IPS DF 4.7 (cell line): Measurements from ENCODE around the gene DHX8.
A peak's percentile ranks its signal among the peaks of the same experiment; 100 is the strongest.
"Not testable (repeated sequence)": the region's sequence is repeated elsewhere in the genome, so short reads cannot be mapped to it uniquely, and the experiment has no call there.

Experiments used
- DNase-seq: peaks from one replicate; pipeline ENCODE4 v3.0.0-alpha.2; 2013; ENCODE audit warnings: low spot score; ENCODE audit errors: extremely low read depth

Gene DHX8

GRCh38 chr17:43483674-43484551 is at the start of gene DHX8:
DHX8 (plus strand) TSS chr17:43483975; CDS start chr17:43484038, 63 bp downstream.
- peak; percentile 92 for DNase-seq

- no peak for DNase-seq
These were observed 48.9 kb upstream of the DHX8 start for GRCh38 chr17:43434902-43435319.

GRCh38 chr17:43437756-43438155 is 46.0 kb upstream of the DHX8 start:
- DNase-seq: no peak

GRCh38 chr17:43438626-43439025 is 45.1 kb upstream of the DHX8 start:
- DNase-seq: no peak

- DNase-seq: no peak
These were observed 44.7 kb upstream of the DHX8 start for GRCh38 chr17:43439041-43439440.

GRCh38 chr17:43442711-43443110 is 41.1 kb upstream of the DHX8 start:
- DNase-seq: no peak

- DNase-seq: no peak
These were observed 40.4 kb upstream of the DHX8 start for GRCh38 chr17:43443381-43443780.

GRCh38 chr17:43444223-43445008 is 39.4 kb upstream of the DHX8 start:
- no peak for DNase-seq

GRCh38 chr17:43445009-43445589 is 38.7 kb upstream of the DHX8 start:
- DNase-seq: no peak

GRCh38 chr17:43446773-43447172 is 37.0 kb upstream of the DHX8 start:
- DNase-seq: no peak

GRCh38 chr17:43448720-43449469 is 34.9 kb upstream of the DHX8 start:
- DNase-seq: no peak

- no peak for DNase-seq
These were observed 34.1 kb upstream of the DHX8 start for GRCh38 chr17:43449470-43450248.

- not testable (repeated sequence) for DNase-seq
These were observed 33.0 kb upstream of the DHX8 start for GRCh38 chr17:43450791-43451190.

GRCh38 chr17:43451741-43452140 is 32.0 kb upstream of the DHX8 start:
- DNase-seq: not testable (repeated sequence)

GRCh38 chr17:43453331-43453812 is 30.4 kb upstream of the DHX8 start:
- no peak for DNase-seq

GRCh38 chr17:43454868-43455267 is 28.9 kb upstream of the DHX8 start:
- no peak for DNase-seq

- DNase-seq: no peak
These were observed 27.7 kb upstream of the DHX8 start for GRCh38 chr17:43456029-43456428.

- DNase-seq: no peak
These were observed 27.0 kb upstream of the DHX8 start for GRCh38 chr17:43456661-43457361.

- DNase-seq: no peak
These were observed 26.4 kb upstream of the DHX8 start for GRCh38 chr17:43457362-43457692.

GRCh38 chr17:43459878-43460277 is 23.9 kb upstream of the DHX8 start:
- not testable (repeated sequence) for DNase-seq
